ENCODE data around the gene GPR171. TPM values are rescaled to one million over a fixed set of nuclear protein-coding genes. Genes with fewer than 3 reads are reported as not detected.

The GPR171 gene
- not detected in 5 replicates for total RNA-seq (2022; extraction: Qiagen RNA extraction)

GRCh38 chr3:151203051-151203420 lies at the start of gene GPR171:
Gene GPR171 (minus strand): TSS chr3:151203216. CDS start chr3:151199386, 3,830 bp downstream.

Other genes starting within 250 kb of the GPR171 start
- not detected in 5 replicates for gene CLRN1, start 230.5 kb downstream of the GPR171 start, total RNA-seq (2022; extraction: Qiagen RNA extraction)
- gene MED12L, start 117.6 kb downstream of the GPR171 start, total RNA-seq (2022; extraction: Qiagen RNA extraction): 0.31 to 0.45 TPM (median 0.37 TPM) in 5 replicates
- gene P2RY14, start 75.3 kb upstream of the GPR171 start, total RNA-seq (2022; extraction: Qiagen RNA extraction): not detected in 5 replicates
- gene GPR87, start 113.6 kb upstream of the GPR171 start, total RNA-seq (2022; extraction: Qiagen RNA extraction): 2.3 to 2.7 TPM (median 2.6 TPM) in 5 replicates
- not detected in 5 replicates for gene P2RY13, start 126.3 kb upstream of the GPR171 start, total RNA-seq (2022; extraction: Qiagen RNA extraction)
- gene P2RY12, start 181.5 kb upstream of the GPR171 start, total RNA-seq (2022; extraction: Qiagen RNA extraction): not detected in 5 replicates

All from A549 treated with Hydrocortisone at 1 μM for 4 hours (cell line).